H1 (cell line): ENCODE data around the gene GOLGA6B. TPM values are rescaled to one million over a fixed set of nuclear protein-coding genes. Genes with fewer than 3 reads are reported as not detected.
"Not testable (repeated sequence)": the region's sequence is repeated elsewhere in the genome, so short reads cannot be mapped to it uniquely, and the experiment has no call there.

ENCODE experiments used
- CTCF ChIA-PET: fragments of 300-600 bp; sonication (Branson Sonifier 250); formaldehyde crosslinking; loops from one replicate; lab custom pipeline; 2021; ENCODE audit not compliant: partially characterized antibody; lab: Charles Lee
- POLR2A ChIA-PET: fragments of 300-600 bp; sonication (Branson Sonifier 250); formaldehyde crosslinking; loops from one replicate; lab custom pipeline; 2021; ENCODE audit warnings: inconsistent platforms; ENCODE audit not compliant: partially characterized antibody; lab: Charles Lee
- DNase-seq, 2 experiments: peaks; one replicate each; pipeline versions ENCODE4 v3.0.0 to v3.0.0-alpha.2; 2010 to 2022; ENCODE audit warnings: low spot score in 2 of 2, low read depth in 1 of 2, mixed read lengths in 1 of 2
- FAIRE-seq: peaks from 2 replicates; lab custom pipeline; 2011; peaks lifted over from hg19 to GRCh38; lab: Jason Lieb, UNC
- H2AFZ ChIP-seq: 2 replicates; pipeline ENCODE4 v1.8.1; 2012; ENCODE audit warnings: low read length, inconsistent platforms
- H2AK5ac ChIP-seq: 2 replicates; pipeline ENCODE4 v1.6.1; 2013; ENCODE audit warnings: low read depth, low read length
- H2BK120ac ChIP-seq: replicated peaks from 2 replicates; pipeline ENCODE3; 2013; ENCODE audit warnings: low read depth, low read length, inconsistent platforms
- H2BK12ac ChIP-seq: 2 replicates; pipeline ENCODE4 v1.6.1; 2013; ENCODE audit warnings: low read depth, low read length
- H2BK15ac ChIP-seq: 2 replicates; pipeline ENCODE4 v1.6.1; 2013; ENCODE audit warnings: low read length
- H2BK20ac ChIP-seq: 2 replicates; pipeline ENCODE4 v1.6.1; 2013; ENCODE audit warnings: low read length
- H2BK5ac ChIP-seq: 2 replicates; pipeline ENCODE4 v1.6.1; 2013; ENCODE audit warnings: low read depth, low read length
- H3K14ac ChIP-seq: 2 replicates; pipeline ENCODE4 v1.6.1; 2013; ENCODE audit warnings: inconsistent platforms; ENCODE audit not compliant: insufficient read length
- H3K18ac ChIP-seq: 2 replicates; pipeline ENCODE4 v1.6.1; 2013; ENCODE audit warnings: low read length; ENCODE audit errors: extremely low read depth
- H3K23ac ChIP-seq: 2 replicates; pipeline ENCODE4 v1.6.1; 2013; ENCODE audit warnings: inconsistent platforms; ENCODE audit not compliant: insufficient read length
- H3K23me2 ChIP-seq: 2 replicates; pipeline ENCODE4 v1.6.1; 2013; ENCODE audit warnings: low read depth, low read length
- H3K27ac ChIP-seq: 2 replicates; pipeline ENCODE4 v1.6.1; 2011; ENCODE audit warnings: low read depth, low read length, inconsistent platforms
- H3K27me3 ChIP-seq, 4 experiments: replicated peaks in 1 of 4; 1 replicate in 1 of 4; 2 replicates in 3 of 4; pipeline versions ENCODE4 v1.6.1 to v1.8.1; 2011 to 2013; ENCODE audit warnings: low read length in 3 of 4, mild to moderate bottlenecking in 3 of 4, inconsistent platforms in 2 of 4, mixed read lengths in 2 of 4, moderate library complexity in 1 of 4; ENCODE audit not compliant: control insufficient read depth in 3 of 4, insufficient read depth in 3 of 4; ENCODE audit errors: extremely low read depth in 1 of 4
- H3K36me3 ChIP-seq, 4 experiments: 2 replicates each; pipeline versions ENCODE4 v1.6.1 to v1.8.1; 2011 to 2013; ENCODE audit warnings: mild to moderate bottlenecking in 4 of 4, low read length in 3 of 4, moderate library complexity in 2 of 4, control low read depth in 1 of 4, inconsistent platforms in 1 of 4; ENCODE audit not compliant: insufficient read depth in 4 of 4, control insufficient read depth in 2 of 4
- H3K4ac ChIP-seq: replicated peaks from 2 replicates; pipeline ENCODE3; 2013; ENCODE audit warnings: low read length, low read depth, mixed read lengths, inconsistent platforms; ENCODE audit not compliant: insufficient read length
- H3K4me1 ChIP-seq, 4 experiments: replicated peaks in 1 of 4; 1 replicate in 1 of 4; 2 replicates in 3 of 4; pipeline versions ENCODE4 v1.6.1 to v1.8.1; 2011 to 2013; ENCODE audit warnings: low read length in 3 of 4, inconsistent platforms in 2 of 4, mixed read lengths in 1 of 4; ENCODE audit not compliant: insufficient read depth in 4 of 4, control insufficient read depth in 3 of 4
- H3K4me2 ChIP-seq, 2 experiments: 2 replicates each; pipeline versions ENCODE4 v1.6.1 to v1.8.1; 2011 to 2013; ENCODE audit warnings: low read depth in 2 of 2, low read length in 2 of 2, control low read depth in 1 of 2, inconsistent platforms in 1 of 2, mild to moderate bottlenecking in 1 of 2; ENCODE audit not compliant: insufficient read depth in 1 of 2
- H3K4me3 ChIP-seq, 4 experiments: fragments of 200-600, 300-600 bp in 1 of 4; sonication (generic), shearing (Covaris generic), sonication (Bioruptor Twin) in 1 of 4; 2 replicates each; pipeline versions ENCODE4 v1.5.1 to v1.8.1; 2011 to 2016; ENCODE audit warnings: low read length in 4 of 4, low read depth in 3 of 4, control low read depth in 2 of 4, inconsistent platforms in 2 of 4, mild to moderate bottlenecking in 2 of 4, mixed read lengths in 1 of 4, moderate library complexity in 1 of 4; ENCODE audit not compliant: insufficient read depth in 2 of 4; ENCODE audit errors: extremely low read depth in 1 of 4
- H3K56ac ChIP-seq: replicated peaks from 2 replicates; pipeline ENCODE3; 2013; ENCODE audit warnings: low read depth, mild to moderate bottlenecking, mixed read lengths, low read length, inconsistent platforms; ENCODE audit not compliant: insufficient read length
- H3K79me1 ChIP-seq: 2 replicates; pipeline ENCODE4 v1.6.1; 2013; ENCODE audit warnings: low read depth, low read length, control low read depth
- H3K79me2 ChIP-seq, 2 experiments: 2 replicates each; pipeline versions ENCODE4 v1.6.1 to v1.8.1; 2012 to 2013; ENCODE audit warnings: low read length in 2 of 2, mild to moderate bottlenecking in 2 of 2, inconsistent platforms in 1 of 2; ENCODE audit not compliant: insufficient read depth in 2 of 2, control insufficient read depth in 1 of 2
- H3K9ac ChIP-seq, 4 experiments: replicated peaks in 1 of 4; 1 replicate in 1 of 4; 2 replicates in 3 of 4; pipeline versions ENCODE4 v1.6.1 to v1.8.1; 2011 to 2013; ENCODE audit warnings: low read depth in 3 of 4, low read length in 3 of 4, control low read depth in 2 of 4, mild to moderate bottlenecking in 2 of 4, moderate library complexity in 2 of 4, inconsistent platforms in 1 of 4; ENCODE audit errors: extremely low read depth in 1 of 4
- H3K9me3 ChIP-seq, 2 experiments: 2 replicates each; pipeline versions ENCODE4 v1.6.1 to v1.8.1; 2012 to 2013; ENCODE audit warnings: mild to moderate bottlenecking in 2 of 2, moderate library complexity in 2 of 2, control low read depth in 1 of 2, inconsistent platforms in 1 of 2, low read depth in 1 of 2, low read length in 1 of 2, mixed read lengths in 1 of 2; ENCODE audit not compliant: insufficient read depth in 2 of 2
- H4K20me1 ChIP-seq, 2 experiments: replicated peaks in 1 of 2; 2 replicates each; pipeline versions ENCODE3 to v1.8.1; 2011 to 2013; ENCODE audit warnings: inconsistent platforms in 2 of 2, low read length in 2 of 2, mild to moderate bottlenecking in 1 of 2; ENCODE audit not compliant: insufficient read depth in 2 of 2, control insufficient read depth in 1 of 2
- H4K5ac ChIP-seq: 2 replicates; pipeline ENCODE4 v1.6.1; 2013; ENCODE audit warnings: low read length, low read depth, mixed read lengths, inconsistent platforms; ENCODE audit not compliant: insufficient read length
- H4K8ac ChIP-seq: 2 replicates; pipeline ENCODE4 v1.8.0; 2013; ENCODE audit warnings: mild to moderate bottlenecking, moderate library complexity, low read length, inconsistent platforms; ENCODE audit not compliant: insufficient read depth; ENCODE audit errors: extremely low read depth
- H4K91ac ChIP-seq: replicated peaks from 2 replicates; pipeline ENCODE3; 2013; ENCODE audit warnings: low read length, mixed read lengths, inconsistent platforms; ENCODE audit not compliant: insufficient read length
- BCL11A ChIP-seq, 2 experiments: IDR thresholded peaks; one replicate each; pipeline ENCODE4 v1.6.1; 2011; ENCODE audit warnings: low read depth in 2 of 2, low read length in 2 of 2, mild to moderate bottlenecking in 2 of 2
- CTBP2 ChIP-seq: IDR thresholded peaks from 2 replicates; pipeline ENCODE4 v1.7.0; 2011; ENCODE audit warnings: borderline replicate concordance, mild to moderate bottlenecking, moderate library complexity, mixed read lengths, low read length; ENCODE audit not compliant: insufficient read depth, insufficient read length
- FOSL1 ChIP-seq: IDR thresholded peaks from 2 replicates; pipeline ENCODE4 v1.6.1; 2011; ENCODE audit warnings: mild to moderate bottlenecking, low read depth, low read length, moderate library complexity; ENCODE audit not compliant: insufficient read depth
- HDAC6 ChIP-seq: IDR thresholded peaks from one replicate; pipeline ENCODE4 v1.7.1; 2012; ENCODE audit warnings: low read depth, mild to moderate bottlenecking, inconsistent platforms, low read length, moderate library complexity
- KDM1A ChIP-seq: fragments of 200-600, 300-600 bp; sonication (generic); IDR thresholded peaks from 2 replicates; pipeline ENCODE4 v1.7.1; 2016; ENCODE audit warnings: mild to moderate bottlenecking, low read length, borderline replicate concordance
- KDM4A ChIP-seq: IDR thresholded peaks from one replicate; pipeline ENCODE4 v1.7.1; 2012; ENCODE audit warnings: low read depth, mild to moderate bottlenecking, moderate library complexity, low read length, inconsistent platforms; ENCODE audit not compliant: severe bottlenecking
- MAFK ChIP-seq: IDR thresholded peaks from 2 replicates; pipeline ENCODE4 v1.6.1; 2012; ENCODE audit warnings: low read depth, mild to moderate bottlenecking, improper control_type of control experiment, low read length
- POLR2AphosphoS5 ChIP-seq: IDR thresholded peaks from 2 replicates; pipeline ENCODE4 v1.6.1; 2011; ENCODE audit warnings: low read depth, low read length
- RFX5 ChIP-seq: IDR thresholded peaks from 2 replicates; pipeline ENCODE4 v1.6.1; 2011; ENCODE audit warnings: low read depth, low read length, improper control_type of control experiment, borderline replicate concordance
- TAF1 ChIP-seq: IDR thresholded peaks from 2 replicates; pipeline ENCODE4 v1.6.1; 2011; ENCODE audit warnings: mild to moderate bottlenecking, low read depth, low read length
- TCF12 ChIP-seq: IDR thresholded peaks from 2 replicates; pipeline ENCODE4 v1.6.1; 2011; ENCODE audit warnings: low read depth, mild to moderate bottlenecking, low read length
- WGBS, 2 experiments: shearing (Covaris generic) in 1 of 2; methylation state at CpG; one replicate each; pipeline versions ENCODE4 v1.1.6 to v1.1.7; 2013 to 2015; ENCODE audit warnings: low lambda C conversion rate in 2 of 2, mixed read lengths in 2 of 2, inconsistent platforms in 1 of 2, low coverage in 1 of 2, missing lambda C conversion rate in 1 of 2; ENCODE audit not compliant: insufficient replicate concordance in 2 of 2, insufficient coverage in 1 of 2, insufficient read length in 1 of 2; ENCODE audit errors: extremely low coverage in 1 of 2, missing lambda C conversion rate in 1 of 2; 5-methylcytosine and 5-hydroxymethylcytosine counted together
- polyA plus RNA-seq, 7 experiments: library from polyadenylated mRNA; depleted of rRNA in 3 of 7; stranded (reverse) in 5 of 7; unstranded in 2 of 7; fragments of >200 nt in 5 of 7; fragments of 200-250 nt in 2 of 7; gene quantifications; 1 replicate in 5 of 7; 2 replicates in 1 of 7; 4 replicates in 1 of 7; pipeline versions ENCODE4 v1.2.1 to v1.2.3, GENCODE V29; 2011 to 2013; ENCODE audit warnings: missing spikeins in 2 of 7, mixed read lengths in 2 of 7
- total RNA-seq: library from RNA; stranded (reverse); fragmentation: NEBNext Ultra II Directional; extraction: Animal tissue kit (Norgen Biotek cat#: 25700); gene quantifications from 2 replicates; pipeline ENCODE4 v1.2.1, GENCODE V29; 2021

Gene GOLGA6B
- total and polyA plus RNA-seq, 2 of the 8 experiments (the other 6 are each of a cell fraction or from before 2014, with no cell fraction given): 0.09 TPM; not detected in 1

- no peak for TF ChIP-seq RFX5
- no peak for TF ChIP-seq POLR2AphosphoS5
- no peak for TF ChIP-seq CTBP2
- no peak for TF ChIP-seq KDM1A
- no peak for TF ChIP-seq HDAC6
- TF ChIP-seq KDM4A: no peak
- no peak for TF ChIP-seq FOSL1
- TF ChIP-seq BCL11A (IDR thresholded peaks at IDR 0.05; ENCODE audit: low read depth in 2 of 2, low read length in 2 of 2): no peak
- no peak for TF ChIP-seq TCF12
- no peak for TF ChIP-seq MAFK
- TF ChIP-seq TAF1: no peak
- TF ChIP-seq, all 59 proteins: peak for 0
Observed at GRCh38 chr15:72616491-72617210, 37.8 kb upstream of the GOLGA6B start (continued).

GRCh38 chr15:72623854-72624253 lies 30.6 kb upstream of the GOLGA6B start:
- not testable (repeated sequence) for H3K36me3 ChIP-seq, H2BK120ac ChIP-seq, H4K20me1 ChIP-seq, H3K23me2 ChIP-seq, H2BK20ac ChIP-seq, H3K9ac ChIP-seq, H3K79me1 ChIP-seq, H3K27ac ChIP-seq, H3K4me1 ChIP-seq, H3K4me2 ChIP-seq, DNase-seq, FAIRE-seq, H3K4ac ChIP-seq, H3K79me2 ChIP-seq, H4K5ac ChIP-seq, H2AFZ ChIP-seq, H3K23ac ChIP-seq, H2AK5ac ChIP-seq, H2BK15ac ChIP-seq, H4K8ac ChIP-seq, H3K18ac ChIP-seq, H3K27me3 ChIP-seq, H2BK12ac ChIP-seq, H4K91ac ChIP-seq, H3K56ac ChIP-seq, H3K14ac ChIP-seq, H3K9me3 ChIP-seq, H2BK5ac ChIP-seq, H3K4me3 ChIP-seq
- ChIA-PET CTCF (interaction anchor here (0.6 to 1.5 kb wide), 3 partner anchors 24 to 125 kb away, joined by 3 to 5 read pairs (median 3); no protein-coding TSS in a partner anchor), POLR2A (interaction anchor here (0.6 to 0.7 kb wide), 2 partner anchors 13 to 20 kb away, joined by 3 read pairs; no protein-coding TSS in a partner anchor)
- 88% methylated on average over 4 of the region's 4 CpGs; no CpG with 5 or more reads in 1 of the 2 experiments for WGBS, 2 experiments
